ENCODE measurements around the gene ZNF74.
A peak's percentile ranks its signal among the peaks of the same experiment; 100 is the strongest.

ZNF74 gene

GRCh38 chr22:20422271-20423007 is 28.5 kb downstream of the ZNF74 start:
- peak; percentile 88 for DNase-seq

- DNase-seq, result peak; percentile 31
These were observed 29.3 kb downstream of the ZNF74 start for GRCh38 chr22:20423008-20423905.

GRCh38 chr22:20423906-20424551 is 30.1 kb downstream of the ZNF74 start:
- DNase-seq, result no peak

- DNase-seq, result no peak
These were observed 30.6 kb downstream of the ZNF74 start for GRCh38 chr22:20424568-20424931.

GRCh38 chr22:20424932-20425565 is 31.1 kb downstream of the ZNF74 start:
- DNase-seq, result no peak

- no peak for DNase-seq
These were observed 31.8 kb downstream of the ZNF74 start for GRCh38 chr22:20425566-20426258.

- no peak for DNase-seq
These were observed 32.3 kb downstream of the ZNF74 start for GRCh38 chr22:20426259-20426615.

- DNase-seq, result no peak
These were observed 33.4 kb downstream of the ZNF74 start for GRCh38 chr22:20427104-20427944.

GRCh38 chr22:20427945-20428417 is 34.0 kb downstream of the ZNF74 start:
- DNase-seq, result no peak

- DNase-seq, result no peak
These were observed 34.7 kb downstream of the ZNF74 start for GRCh38 chr22:20428496-20429253.

GRCh38 chr22:20429254-20430100 is 35.5 kb downstream of the ZNF74 start:
- no peak for DNase-seq

GRCh38 chr22:20430101-20430719 is 36.3 kb downstream of the ZNF74 start:
- no peak for DNase-seq

- DNase-seq, result no peak
These were observed 37.0 kb downstream of the ZNF74 start for GRCh38 chr22:20430720-20431510.

- DNase-seq, result no peak
These were observed 37.7 kb downstream of the ZNF74 start for GRCh38 chr22:20431511-20432192.

- no peak for DNase-seq
These were observed 38.3 kb downstream of the ZNF74 start for GRCh38 chr22:20432244-20432686.

GRCh38 chr22:20433191-20433590 is 39.2 kb downstream of the ZNF74 start:
- no peak for DNase-seq

GRCh38 chr22:20433686-20434241 is 39.8 kb downstream of the ZNF74 start:
- DNase-seq, result no peak

Measured in fibroblast of upper back skin (primary cell).